Right lobe of liver (tissue), 4 donors: ENCODE measurements around the gene ESRRB.

Experiments used
- CTCF ChIP-seq, 4 donors: fragments of 200-600 bp in 3 of 4; fragments of 450-650 bp in 1 of 4; IDR thresholded peaks; one replicate each; pipeline versions ENCODE4 v1.5.1 to v1.8.0; 2016 to 2022; ENCODE audit warnings: antibody characterized with exemption in 4 of 4, mild to moderate bottlenecking in 2 of 4
- POLR2A ChIP-seq: fragments of 450-650 bp; IDR thresholded peaks from one replicate; pipeline ENCODE4 v1.6.1; 2017; ENCODE audit warnings: antibody characterized with exemption, mild to moderate bottlenecking
- donor health status: DM: no; HTN: no; CAD: no.
- donor health status: DM: no; HTN: no; CAD: no.
- donor health status: DM: no; HTN: yes; CAD: no.

- no peak for TF ChIP-seq POLR2A
- TF ChIP-seq CTCF (IDR thresholded peaks at IDR 0.05) = no peak
Measured at GRCh38 chr14:76509311-76509710, 133.4 kb downstream of the ESRRB start.
